Gastroesophageal sphincter (tissue), 3 donors: ENCODE results near the gene ZNF729.

Experiments
- EP300 ChIP-seq: sonication (generic); formaldehyde crosslinking; IDR thresholded peaks from one replicate; pipeline ENCODE4 v1.6.1; 2017; ENCODE audit warnings: antibody characterized with exemption, mild to moderate bottlenecking
- POLR2AphosphoS5 ChIP-seq: sonication (generic); formaldehyde crosslinking; IDR thresholded peaks from one replicate; pipeline ENCODE4 v1.6.1; 2017; ENCODE audit warnings: antibody characterized with exemption
- TF ChIP-seq, protein P1 (sequence below), 4 experiments: fragments of 200-600 bp in 2 of 4; fragments of 450-650 bp in 2 of 4; sonication (generic) in 1 of 4; IDR thresholded peaks; one replicate each; pipeline ENCODE4 v1.5.1; 2017 to 2019; ENCODE audit warnings: antibody characterized with exemption in 4 of 4, mild to moderate bottlenecking in 2 of 4, moderate library complexity in 2 of 4

DNA sequence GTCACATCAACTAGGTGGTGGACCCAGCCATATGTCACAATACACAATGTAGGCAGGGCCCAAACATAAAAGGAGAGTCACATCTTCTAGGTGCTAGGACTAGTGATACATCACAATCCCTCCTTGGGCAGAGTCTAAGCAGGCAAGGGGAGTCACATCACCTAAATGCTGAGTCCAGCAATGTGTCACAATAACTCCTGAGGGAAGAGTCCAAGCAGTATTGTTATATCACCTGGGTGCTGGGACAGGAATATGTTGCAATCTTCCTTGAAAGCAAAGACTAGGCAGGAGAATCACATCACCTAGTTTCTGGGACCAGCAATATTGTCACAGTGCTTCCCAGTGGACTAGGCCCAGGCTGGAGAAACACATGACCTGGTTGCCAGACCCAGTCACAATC, 29.4 kb upstream of the ZNF729 start:
- TF ChIP-seq, protein P1, sequence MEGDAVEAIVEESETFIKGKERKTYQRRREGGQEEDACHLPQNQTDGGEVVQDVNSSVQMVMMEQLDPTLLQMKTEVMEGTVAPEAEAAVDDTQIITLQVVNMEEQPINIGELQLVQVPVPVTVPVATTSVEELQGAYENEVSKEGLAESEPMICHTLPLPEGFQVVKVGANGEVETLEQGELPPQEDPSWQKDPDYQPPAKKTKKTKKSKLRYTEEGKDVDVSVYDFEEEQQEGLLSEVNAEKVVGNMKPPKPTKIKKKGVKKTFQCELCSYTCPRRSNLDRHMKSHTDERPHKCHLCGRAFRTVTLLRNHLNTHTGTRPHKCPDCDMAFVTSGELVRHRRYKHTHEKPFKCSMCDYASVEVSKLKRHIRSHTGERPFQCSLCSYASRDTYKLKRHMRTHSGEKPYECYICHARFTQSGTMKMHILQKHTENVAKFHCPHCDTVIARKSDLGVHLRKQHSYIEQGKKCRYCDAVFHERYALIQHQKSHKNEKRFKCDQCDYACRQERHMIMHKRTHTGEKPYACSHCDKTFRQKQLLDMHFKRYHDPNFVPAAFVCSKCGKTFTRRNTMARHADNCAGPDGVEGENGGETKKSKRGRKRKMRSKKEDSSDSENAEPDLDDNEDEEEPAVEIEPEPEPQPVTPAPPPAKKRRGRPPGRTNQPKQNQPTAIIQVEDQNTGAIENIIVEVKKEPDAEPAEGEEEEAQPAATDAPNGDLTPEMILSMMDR (IDR thresholded peaks at IDR 0.05), result no peak
- TF ChIP-seq EP300, result no peak
- TF ChIP-seq POLR2AphosphoS5, result no peak
